ENCODE results near the gene RELT.

RELT gene

DNA sequence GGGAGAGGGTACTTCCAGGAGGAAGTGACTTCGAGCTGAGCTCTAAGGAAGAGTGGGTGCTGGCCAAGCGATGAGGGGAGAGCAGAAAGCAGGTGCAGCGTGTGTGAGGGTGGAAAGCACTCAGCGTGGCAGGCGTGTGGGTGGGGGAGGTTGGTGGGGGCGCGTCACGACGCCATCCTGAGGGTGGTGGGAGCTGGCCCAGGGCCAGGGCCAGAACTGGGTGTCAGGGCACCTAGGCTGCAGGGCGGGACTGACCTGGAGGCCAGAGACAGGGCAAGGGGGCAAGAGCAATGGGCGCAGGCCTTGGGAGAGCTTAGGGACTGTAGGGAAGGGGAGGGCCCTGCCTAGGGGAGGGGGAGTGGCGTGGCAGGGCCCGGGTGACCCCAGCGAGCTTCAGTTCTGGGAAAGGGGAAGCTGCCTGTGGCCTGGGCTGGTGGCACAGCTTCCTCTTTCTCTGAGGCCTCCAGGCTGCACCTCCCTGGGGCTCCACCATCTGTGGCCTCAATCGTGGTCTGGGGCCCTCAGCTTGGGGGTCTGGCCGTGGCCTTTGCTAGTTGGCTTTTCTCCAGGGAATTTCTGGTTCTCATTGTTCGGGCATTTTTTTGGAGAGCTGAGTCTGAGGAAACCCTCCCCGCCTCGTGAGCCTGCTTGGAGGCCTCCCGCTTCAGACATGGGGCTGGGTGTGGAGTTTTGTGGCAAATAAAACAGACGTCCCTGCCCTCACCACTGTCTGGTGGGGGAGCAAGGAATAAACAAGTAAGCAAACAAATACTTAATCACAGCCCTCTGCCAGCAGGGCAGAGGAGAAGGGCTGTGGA is 8.9 kb downstream of the RELT start:
- H3K4me1 ChIP-seq (ENCODE audit: insufficient read depth, low read length) = peaks cover 19% of the 10 kb centered on the region
- no peaks in the 10 kb centered on the region for H3K9me3 ChIP-seq (ENCODE audit: low read length)
- no peak overlapping the region for H3K4me3 ChIP-seq (ENCODE audit: low read length)
- H2AFZ ChIP-seq (ENCODE audit: low read depth, low read length) = no peak overlapping the region
- no peaks in the 10 kb centered on the region for H3K27me3 ChIP-seq (ENCODE audit: insufficient read depth, low read length)
- H3K36me3 ChIP-seq (ENCODE audit: insufficient read depth, low read length) = no peaks in the 10 kb centered on the region

DNA sequence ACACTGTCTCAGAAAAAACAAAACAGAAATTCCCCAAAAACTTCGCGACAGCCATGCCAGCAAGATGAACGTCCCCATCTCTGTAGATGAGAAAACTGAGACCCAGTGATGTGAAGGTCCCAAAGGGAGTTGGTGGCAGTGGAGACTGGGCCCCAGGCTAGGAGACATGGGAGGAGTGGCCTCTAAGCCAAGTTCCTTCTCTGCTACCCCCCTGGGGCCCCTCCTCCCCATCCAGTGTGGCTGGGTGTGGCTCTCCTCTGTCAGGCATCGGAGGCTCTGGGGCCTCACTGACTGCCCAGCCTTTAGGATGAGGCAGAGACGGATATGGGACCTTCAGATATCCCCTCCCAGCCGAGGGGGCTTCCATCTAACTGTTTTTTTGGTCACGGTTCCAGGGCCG is 9.8 kb downstream of the RELT start:
- Histone ChIP-seq H3K36me3 (ENCODE audit: insufficient read depth, low read length) (peaks cover 2% of the 10 kb centered on the region), H3K4me1 (ENCODE audit: insufficient read depth, low read length) (peaks cover 19% of the 10 kb centered on the region)

DNA sequence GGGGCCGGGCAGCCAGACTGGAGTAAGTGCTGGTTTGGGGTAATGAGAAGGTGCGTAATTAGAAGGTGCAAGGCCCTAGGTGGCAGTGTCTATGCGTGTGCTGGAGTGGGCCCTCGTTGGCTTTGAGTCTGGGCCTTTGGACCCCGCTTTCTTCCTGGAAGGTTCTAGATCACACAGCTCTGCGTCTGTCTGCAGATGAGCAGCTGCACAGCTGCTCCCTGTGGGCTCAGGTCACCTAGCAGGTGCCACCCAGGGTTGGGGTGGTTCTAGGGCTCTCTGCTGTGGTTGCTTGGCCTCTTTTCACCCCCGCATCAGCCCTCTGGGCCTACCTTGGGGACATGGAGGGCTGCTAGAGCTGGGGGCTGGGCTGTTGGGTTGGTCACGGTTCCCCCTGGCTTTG is 10.3 kb downstream of the RELT start:
- H3K4me1 ChIP-seq (ENCODE audit: insufficient read depth, low read length) = peaks cover 19% of the 10 kb centered on the region
- no peaks in the 10 kb centered on the region for H3K27me3 ChIP-seq (ENCODE audit: insufficient read depth, low read length)
- H3K4me3 ChIP-seq (ENCODE audit: low read length) = no peak overlapping the region
- H2AFZ ChIP-seq (ENCODE audit: low read depth, low read length) = no peak overlapping the region
- no peaks in the 10 kb centered on the region for H3K9me3 ChIP-seq (ENCODE audit: low read length)
- peaks cover 2% of the 10 kb centered on the region for H3K36me3 ChIP-seq (ENCODE audit: insufficient read depth, low read length)

More for the DNA sequence above, 9.8 kb downstream of the RELT start:
- H2AFZ ChIP-seq (ENCODE audit: low read depth, low read length) = no peak overlapping the region
- no peaks in the 10 kb centered on the region for H3K27me3 ChIP-seq (ENCODE audit: insufficient read depth, low read length)
- H3K9me3 ChIP-seq (ENCODE audit: low read length) = no peaks in the 10 kb centered on the region
- H3K4me3 ChIP-seq (ENCODE audit: low read length) = no peak overlapping the region

DNA sequence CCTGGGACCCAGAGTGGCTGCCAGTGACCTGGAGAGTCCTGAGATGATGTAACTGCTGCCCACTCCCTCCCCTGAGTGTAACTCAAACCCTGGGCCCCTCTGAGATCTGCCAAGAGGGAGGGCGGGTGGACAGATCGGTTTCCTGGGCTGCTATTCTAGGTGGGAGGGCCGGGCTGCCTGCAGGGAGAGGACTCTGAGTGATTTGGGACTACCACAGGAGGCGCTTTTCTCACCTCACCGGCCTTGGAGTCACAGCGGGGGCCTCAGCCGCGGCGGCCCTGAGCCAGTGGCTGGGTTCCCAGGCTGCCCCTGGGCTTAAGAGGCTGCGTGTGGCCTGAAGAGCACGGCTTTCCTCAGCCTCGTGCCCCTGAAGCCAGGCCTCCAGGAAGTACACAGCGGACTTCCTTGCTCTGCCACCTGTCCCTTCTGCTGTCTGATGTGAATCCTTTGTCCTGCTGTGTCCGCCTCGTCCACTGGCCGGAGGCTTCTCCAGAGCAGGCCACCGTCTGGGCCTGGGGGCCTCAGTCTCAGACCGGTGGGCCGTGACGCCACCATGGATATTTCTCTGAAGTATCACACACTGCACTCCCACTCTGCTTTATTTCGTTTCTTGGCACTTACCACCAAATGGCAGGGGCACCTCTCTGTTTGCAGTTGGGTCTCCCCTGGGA is 11.5 kb downstream of the RELT start:
- Histone ChIP-seq H2AFZ (ENCODE audit: low read depth, low read length) (no peak overlapping the region), H3K9me3 (ENCODE audit: low read length) (no peaks in the 10 kb centered on the region), H3K4me1 (ENCODE audit: insufficient read depth, low read length) (peaks cover 15% of the 10 kb centered on the region), H3K36me3 (ENCODE audit: insufficient read depth, low read length) (peaks cover 2% of the 10 kb centered on the region), H3K27me3 (ENCODE audit: insufficient read depth, low read length) (no peaks in the 10 kb centered on the region), H3K4me3 (ENCODE audit: low read length) (no peak overlapping the region)

DNA sequence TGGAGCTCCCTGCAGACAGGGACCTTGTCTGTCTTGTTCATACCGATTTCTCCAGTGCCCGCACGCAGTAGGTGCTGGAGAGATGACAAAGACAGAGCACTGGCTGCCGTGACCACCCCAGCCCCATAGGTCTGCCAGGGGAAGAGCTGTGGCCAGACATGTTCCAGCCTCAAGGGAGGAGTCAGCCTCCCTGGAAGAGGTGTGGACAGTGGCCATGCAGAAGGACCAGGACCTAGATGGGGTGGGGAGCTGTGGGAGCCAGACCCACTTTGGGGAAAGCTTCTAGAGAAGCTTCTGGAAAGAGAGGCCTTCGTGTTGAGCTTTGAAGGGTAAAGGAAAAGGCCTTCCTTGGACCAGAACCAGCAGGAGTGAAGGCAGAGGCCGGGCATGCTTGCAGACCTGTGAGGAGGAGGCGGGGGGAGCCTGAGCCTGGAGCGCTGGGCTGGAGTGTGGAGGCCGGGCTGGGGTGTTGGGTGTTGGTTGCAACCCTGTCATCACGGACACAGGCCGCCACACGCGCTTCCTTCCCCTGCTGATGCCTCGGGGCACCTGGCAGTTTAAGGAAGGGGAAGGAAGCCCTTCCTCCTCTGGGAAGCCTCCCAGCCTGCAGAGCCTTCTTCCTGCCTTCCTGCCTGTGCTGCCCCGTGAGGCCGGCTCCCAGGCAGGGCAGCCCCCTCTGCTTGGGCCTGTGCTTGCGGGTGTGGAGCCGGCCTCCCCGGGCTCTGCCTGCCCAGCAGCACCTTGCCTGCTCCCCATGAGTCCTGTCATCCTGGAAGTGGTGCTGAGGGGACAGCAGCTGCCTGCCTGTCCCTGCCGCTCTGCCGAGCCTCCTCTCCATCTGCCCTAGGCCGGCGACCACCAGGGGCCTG is 12.3 kb downstream of the RELT start:
- Histone ChIP-seq H3K36me3 (ENCODE audit: insufficient read depth, low read length) (peaks cover 2% of the 10 kb centered on the region), H3K4me3 (ENCODE audit: low read length) (no peak overlapping the region), H2AFZ (ENCODE audit: low read depth, low read length) (no peak overlapping the region), H3K27me3 (ENCODE audit: insufficient read depth, low read length) (no peaks in the 10 kb centered on the region), H3K9me3 (ENCODE audit: low read length) (no peaks in the 10 kb centered on the region), H3K4me1 (ENCODE audit: insufficient read depth, low read length) (peaks cover 8% of the 10 kb centered on the region)

DNA sequence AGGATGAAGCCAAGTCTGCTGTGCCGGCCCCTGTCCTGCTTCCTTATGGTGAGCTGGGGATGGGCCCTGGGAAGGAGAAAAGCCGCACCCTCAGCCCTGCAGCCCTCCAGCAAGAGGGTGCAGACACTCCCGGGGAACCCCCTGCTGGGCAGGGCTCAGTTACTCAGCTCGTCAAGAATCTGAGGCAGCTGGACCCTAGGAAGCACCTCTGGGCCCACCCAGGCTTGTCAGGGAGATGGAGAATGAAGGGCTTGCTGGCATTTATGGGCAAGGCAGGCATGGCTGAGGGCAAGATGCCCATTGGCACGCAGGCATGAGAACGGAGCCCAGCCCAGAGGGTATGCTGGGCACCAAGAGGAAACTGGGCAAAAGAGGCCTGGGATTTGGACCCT is 12.9 kb downstream of the RELT start:
- H3K4me3 ChIP-seq (ENCODE audit: low read length) = no peak overlapping the region
- H3K4me1 ChIP-seq (ENCODE audit: insufficient read depth, low read length) = peaks cover 4% of the 10 kb centered on the region
- no peaks in the 10 kb centered on the region for H3K9me3 ChIP-seq (ENCODE audit: low read length)
- no peak overlapping the region for H2AFZ ChIP-seq (ENCODE audit: low read depth, low read length)
- H3K27me3 ChIP-seq (ENCODE audit: insufficient read depth, low read length) = no peaks in the 10 kb centered on the region
- peaks cover 3% of the 10 kb centered on the region for H3K36me3 ChIP-seq (ENCODE audit: insufficient read depth, low read length)

DNA sequence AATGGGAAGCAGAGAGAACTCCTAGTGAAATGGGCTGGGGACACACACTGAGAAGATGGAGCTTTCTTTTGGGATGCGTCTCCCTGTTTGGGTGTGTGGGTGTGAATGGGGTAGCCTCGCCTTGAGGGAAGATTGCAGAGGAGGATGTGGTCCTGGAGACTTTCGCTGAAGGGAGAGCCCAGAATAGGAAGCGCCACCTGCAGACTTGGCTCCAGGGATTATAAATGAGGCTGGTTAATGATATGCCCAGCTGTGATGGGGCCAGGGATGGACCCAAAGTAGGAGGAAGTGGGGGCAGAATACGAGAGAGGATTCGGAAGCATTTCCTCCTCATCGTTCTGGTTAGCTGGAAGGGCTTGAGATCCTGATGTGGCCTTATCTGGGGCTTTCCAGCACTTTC is 13.7 kb downstream of the RELT start:
- Histone ChIP-seq H3K9me3 (ENCODE audit: low read length) (no peaks in the 10 kb centered on the region), H3K4me3 (ENCODE audit: low read length) (no peak overlapping the region), H3K27me3 (ENCODE audit: insufficient read depth, low read length) (no peaks in the 10 kb centered on the region), H3K36me3 (ENCODE audit: insufficient read depth, low read length) (peaks cover 9% of the 10 kb centered on the region), H3K4me1 (ENCODE audit: insufficient read depth, low read length) (peaks cover 4% of the 10 kb centered on the region), H2AFZ (ENCODE audit: low read depth, low read length) (no peak overlapping the region)

DNA sequence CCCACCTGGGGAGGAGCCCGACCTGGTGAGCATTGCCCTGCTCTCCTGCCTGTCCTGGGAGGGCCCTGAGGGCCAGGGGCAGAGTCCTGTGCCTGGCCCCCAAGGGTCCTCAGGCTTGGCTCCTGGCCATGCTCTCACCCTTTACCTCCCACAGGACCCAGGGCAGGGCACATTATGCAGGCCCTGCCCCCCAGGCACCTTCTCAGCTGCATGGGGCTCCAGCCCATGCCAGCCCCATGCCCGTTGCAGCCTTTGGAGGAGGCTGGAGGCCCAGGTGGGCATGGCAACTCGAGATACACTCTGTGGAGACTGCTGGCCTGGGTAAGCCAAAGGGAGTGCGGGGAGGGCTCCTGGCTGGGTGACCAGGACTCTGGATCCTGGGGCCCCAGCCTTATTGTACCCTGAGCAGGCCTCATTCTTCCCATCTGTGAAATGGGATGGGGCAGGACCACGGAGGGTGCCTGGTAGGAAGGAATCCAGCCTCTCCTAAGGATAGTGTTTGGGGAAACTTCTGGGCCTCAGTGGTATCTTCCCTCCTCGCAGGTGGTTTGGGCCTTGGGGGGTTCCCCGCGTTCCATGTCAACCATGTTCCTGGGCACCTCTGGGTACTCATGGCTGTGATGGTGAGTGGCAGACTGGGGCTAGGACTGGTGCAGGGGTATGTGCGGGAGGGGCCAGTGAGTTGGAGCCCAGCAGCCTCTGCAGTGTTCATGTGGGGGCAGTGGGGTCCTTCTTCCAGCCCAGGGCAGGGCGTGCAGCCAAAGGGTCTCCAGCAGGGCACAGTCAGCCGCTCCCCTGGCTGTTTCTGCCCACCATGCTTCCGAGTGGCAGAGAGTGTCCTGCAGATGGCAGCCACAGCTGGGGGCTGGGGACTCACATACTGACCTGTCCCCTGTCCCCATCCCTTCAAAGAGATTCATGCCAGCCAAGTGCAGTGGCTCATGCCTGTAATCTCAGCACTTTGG is 14.7 kb downstream of the RELT start:
- Histone ChIP-seq H3K9me3 (ENCODE audit: low read length) (no peaks in the 10 kb centered on the region), H2AFZ (ENCODE audit: low read depth, low read length) (no peak overlapping the region), H3K27me3 (ENCODE audit: insufficient read depth, low read length) (no peaks in the 10 kb centered on the region), H3K4me3 (ENCODE audit: low read length) (no peak overlapping the region), H3K36me3 (ENCODE audit: insufficient read depth, low read length) (peaks cover 13% of the 10 kb centered on the region), H3K4me1 (ENCODE audit: insufficient read depth, low read length) (peaks cover 4% of the 10 kb centered on the region)

DNA sequence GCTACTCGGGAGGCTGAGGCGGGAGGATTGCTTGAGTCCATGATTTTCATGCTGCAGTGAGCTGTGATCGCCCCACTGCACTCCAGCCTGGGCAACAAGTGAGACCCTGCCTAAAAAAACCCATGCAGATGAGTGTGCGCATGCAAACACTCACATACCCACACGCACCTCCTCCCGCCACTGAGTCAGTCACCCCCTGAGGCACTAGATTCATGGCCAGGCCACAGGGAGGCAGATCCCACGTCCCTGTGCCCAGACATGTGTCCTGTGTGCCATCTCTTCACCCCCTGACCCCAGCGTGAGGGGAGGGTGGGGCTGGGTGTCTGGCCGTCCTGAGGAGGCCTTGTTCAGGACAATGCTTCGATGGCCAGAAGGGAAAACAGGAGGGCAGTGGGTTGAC is 15.5 kb downstream of the RELT start:
- no peak overlapping the region for H2AFZ ChIP-seq (ENCODE audit: low read depth, low read length)
- H3K27me3 ChIP-seq (ENCODE audit: insufficient read depth, low read length) = no peaks in the 10 kb centered on the region
- no peaks in the 10 kb centered on the region for H3K4me1 ChIP-seq (ENCODE audit: insufficient read depth, low read length)
- H3K4me3 ChIP-seq (ENCODE audit: low read length) = no peak overlapping the region
- no peaks in the 10 kb centered on the region for H3K9me3 ChIP-seq (ENCODE audit: low read length)
- peaks cover 13% of the 10 kb centered on the region for H3K36me3 ChIP-seq (ENCODE audit: insufficient read depth, low read length)

DNA sequence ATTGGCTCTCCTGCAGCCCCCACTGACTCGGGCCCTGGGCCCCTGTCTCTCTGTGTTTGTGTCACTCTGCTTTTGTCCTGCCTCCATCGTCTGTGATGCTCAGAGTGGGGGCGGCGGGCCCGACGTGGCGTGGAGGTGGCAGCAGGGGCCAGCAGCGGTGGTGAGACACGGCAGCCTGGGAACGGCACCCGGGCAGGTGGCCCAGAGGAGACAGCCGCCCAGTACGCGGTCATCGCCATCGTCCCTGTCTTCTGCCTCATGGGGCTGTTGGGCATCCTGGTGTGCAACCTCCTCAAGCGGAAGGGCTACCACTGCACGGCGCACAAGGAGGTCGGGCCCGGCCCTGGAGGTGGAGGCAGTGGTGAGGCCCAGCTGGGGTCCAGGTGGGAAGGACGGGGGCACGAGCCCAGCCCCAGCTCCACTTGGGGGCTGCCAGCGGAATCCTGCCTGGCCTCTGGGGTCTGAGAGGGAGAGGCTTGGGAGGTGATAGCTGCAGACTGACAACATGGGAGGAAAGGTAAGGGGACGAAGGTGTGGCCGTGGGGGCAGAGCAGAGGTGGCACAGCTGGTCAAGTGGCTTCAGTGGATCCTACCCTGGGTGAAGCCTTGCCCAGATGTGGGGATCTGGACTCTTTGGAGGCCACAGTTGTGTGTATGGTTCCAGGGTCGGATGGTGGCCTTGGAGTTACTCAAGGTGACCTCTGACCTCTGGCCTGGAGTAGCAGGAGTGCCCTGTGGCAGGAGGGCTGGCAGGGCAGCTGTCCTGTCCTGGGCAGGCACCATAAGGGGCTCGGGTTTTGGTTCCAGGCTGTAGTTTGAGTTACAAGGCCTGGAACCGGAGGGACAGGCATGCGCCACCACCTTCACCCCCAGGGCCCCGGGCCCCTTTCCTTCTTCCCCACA is 16.2 kb downstream of the RELT start:
- no peaks in the 10 kb centered on the region for H3K27me3 ChIP-seq (ENCODE audit: insufficient read depth, low read length)

DNA sequence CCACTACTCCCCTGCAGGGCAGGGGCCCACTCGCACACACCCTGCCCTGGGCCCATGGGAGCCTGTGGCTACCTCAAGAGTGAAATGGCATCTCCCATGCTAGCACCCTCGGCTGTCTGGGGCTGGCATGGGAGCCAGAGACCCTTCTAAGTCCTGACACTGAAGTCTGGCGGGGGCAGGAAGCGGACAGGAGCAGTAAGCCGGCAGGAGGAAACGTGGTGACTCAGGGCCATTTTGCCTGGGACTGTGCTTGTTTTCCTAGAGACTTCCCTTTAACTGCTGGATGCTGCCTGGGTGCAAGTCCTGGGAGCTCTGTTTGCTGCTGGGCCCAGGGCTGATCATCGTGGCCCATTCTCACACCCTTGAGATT is 16.8 kb downstream of the RELT start:
- no peaks in the 10 kb centered on the region for H3K9me3 ChIP-seq (ENCODE audit: low read length)
- H2AFZ ChIP-seq (ENCODE audit: low read depth, low read length) = no peak overlapping the region
- H3K27me3 ChIP-seq (ENCODE audit: insufficient read depth, low read length) = no peaks in the 10 kb centered on the region
- H3K4me1 ChIP-seq (ENCODE audit: insufficient read depth, low read length) = no peaks in the 10 kb centered on the region
- no peak overlapping the region for H3K4me3 ChIP-seq (ENCODE audit: low read length)
- peaks cover 15% of the 10 kb centered on the region for H3K36me3 ChIP-seq (ENCODE audit: insufficient read depth, low read length)

More for the DNA sequence above, 16.2 kb downstream of the RELT start:
- Histone ChIP-seq H3K36me3 (ENCODE audit: insufficient read depth, low read length) (peaks cover 15% of the 10 kb centered on the region), H3K4me1 (ENCODE audit: insufficient read depth, low read length) (no peaks in the 10 kb centered on the region), H3K4me3 (ENCODE audit: low read length) (no peak overlapping the region), H3K9me3 (ENCODE audit: low read length) (no peaks in the 10 kb centered on the region), H2AFZ (ENCODE audit: low read depth, low read length) (no peak overlapping the region)
